HCT116 (cell line): ENCODE measurements around the gene PLXNC1. TPM values are rescaled to one million over a fixed set of nuclear protein-coding genes. Genes with fewer than 3 reads are reported as not detected.

Source experiments
- ATAC-seq: fragments of 200-7000 bp; cut with Tn5 transposase; 2 replicates; pipeline ENCODE4 v1.9.1; 2020; ENCODE audit warnings: mild to moderate bottlenecking, moderate library complexity
- BruUV-seq: library from RNA; stranded (reverse); fragments of 400-500 nt; replicated peaks from 2 replicates; lab custom pipeline; 2021; lab: Mats Ljungman, UMichigan
- CTCF ChIA-PET: fragments of 300-600 bp; sonication (Branson Sonifier 250); formaldehyde crosslinking; loops from one replicate; lab custom pipeline; 2021; ENCODE audit warnings: antibody characterized with exemption; lab: Charles Lee
- POLR2A ChIA-PET: fragments of 300-600, 350-600 bp; sonication (Branson Sonifier 250); formaldehyde crosslinking; loops from one replicate; lab custom pipeline; 2021; ENCODE audit warnings: antibody characterized with exemption; lab: Charles Lee
- RAD21 ChIA-PET, 2 experiments: fragments of 300-600 bp; sonication (Branson Sonifier 250); formaldehyde crosslinking; loops; one replicate each; lab custom pipeline; 2023; ENCODE audit warnings: low total read pairs in 2 of 2; ENCODE audit not compliant: uncharacterized antibody in 2 of 2, unreplicated experiment in 2 of 2, low non-redundant PET in 1 of 2; lab: Charles Lee
- DNase-seq: peaks from one replicate; pipeline ENCODE4 v3.0.0-alpha.2; 2010; ENCODE audit warnings: low read depth, low spot score
- H2AFZ ChIP-seq: fragments of 200-600 bp; shearing (Covaris generic), sonication (generic); 2 replicates; pipeline ENCODE4 v1.6.1; 2017; ENCODE audit warnings: low read depth, mixed run types, mixed read lengths, antibody characterized with exemption, low read length; ENCODE audit not compliant: poor library complexity, severe bottlenecking
- H3K27ac ChIP-seq: 2 replicates; pipeline ENCODE4 v1.5.1; 2012; ENCODE audit warnings: low read depth, low read length
- H3K27me3 ChIP-seq: fragments of 200-600 bp; sonication (generic); 2 replicates; pipeline ENCODE4 v1.6.1; 2016; ENCODE audit warnings: mixed run types, low read length, mixed read lengths; ENCODE audit not compliant: insufficient read depth
- H3K36me3 ChIP-seq, 2 experiments: fragments of 200-500 bp in 1 of 2; fragments of 200-600 bp in 1 of 2; sonication (Bioruptor generic) in 1 of 2; sonication (generic) in 1 of 2; 2 replicates each; pipeline versions ENCODE4 v1.5.1 to v1.6.1; 2014 to 2016; ENCODE audit warnings: low read length in 2 of 2, inconsistent platforms in 1 of 2, mixed read lengths in 1 of 2, mixed run types in 1 of 2; ENCODE audit not compliant: insufficient read depth in 2 of 2, control insufficient read depth in 1 of 2
- H3K4me1 ChIP-seq, 2 experiments: fragments of 200-600 bp in 1 of 2; sonication (generic) in 1 of 2; 2 replicates each; pipeline versions ENCODE4 v1.5.1 to v1.6.1; 2012 to 2017; ENCODE audit warnings: low read length in 2 of 2, inconsistent platforms in 1 of 2, mild to moderate bottlenecking in 1 of 2, mixed read lengths in 1 of 2, mixed run types in 1 of 2, moderate library complexity in 1 of 2; ENCODE audit not compliant: insufficient read depth in 2 of 2, control insufficient read depth in 1 of 2
- H3K4me2 ChIP-seq: fragments of 200-600 bp; sonication (generic); 2 replicates; pipeline ENCODE4 v1.6.1; 2017; ENCODE audit warnings: mixed run types, low read length, mixed read lengths
- H3K4me3 ChIP-seq, 2 experiments: fragments of 200-600 bp in 1 of 2; sonication (generic) in 1 of 2; replicated peaks in 1 of 2; 2 replicates each; pipeline ENCODE4 v1.5.1; 2011 to 2016; ENCODE audit warnings: low read length in 2 of 2, control low read depth in 1 of 2, low read depth in 1 of 2, mild to moderate bottlenecking in 1 of 2, mixed read lengths in 1 of 2, mixed run types in 1 of 2
- H3K79me2 ChIP-seq: fragments of 200-600 bp; sonication (generic); 2 replicates; pipeline ENCODE4 v1.6.1; 2017; ENCODE audit warnings: mild to moderate bottlenecking, mixed run types, low read length, moderate library complexity, mixed read lengths; ENCODE audit not compliant: insufficient read depth
- H3K9ac ChIP-seq: fragments of 200-600 bp; sonication (generic); 2 replicates; pipeline ENCODE4 v1.6.1; 2016; ENCODE audit warnings: low read length, mixed read lengths
- H3K9me2 ChIP-seq: fragments of 200-600 bp; sonication (generic), shearing (Covaris generic); 2 replicates; pipeline ENCODE4 v1.6.1; 2017; ENCODE audit warnings: mixed run types, mild to moderate bottlenecking, moderate library complexity; ENCODE audit not compliant: insufficient read depth
- H3K9me3 ChIP-seq, 2 experiments: fragments of 200-500 bp in 1 of 2; fragments of 200-600 bp in 1 of 2; sonication (Bioruptor generic) in 1 of 2; sonication (generic) in 1 of 2; 2 replicates each; pipeline ENCODE4 v1.6.1; 2014 to 2017; ENCODE audit warnings: low read length in 2 of 2, mixed read lengths in 2 of 2, inconsistent platforms in 1 of 2, low read depth in 1 of 2, mild to moderate bottlenecking in 1 of 2, mixed run types in 1 of 2, moderate library complexity in 1 of 2; ENCODE audit not compliant: control insufficient read depth in 1 of 2, insufficient read depth in 1 of 2
- H4K20me1 ChIP-seq: fragments of 200-600 bp; sonication (generic), shearing (Covaris generic); 2 replicates; pipeline ENCODE4 v1.6.1; 2017; ENCODE audit warnings: mixed run types, mild to moderate bottlenecking, moderate library complexity; ENCODE audit not compliant: insufficient read depth
- CBX3 ChIP-seq: IDR thresholded peaks from 2 replicates; pipeline ENCODE4 v1.6.1; 2012; ENCODE audit warnings: low read depth
- CEBPB ChIP-seq: IDR thresholded peaks from 2 replicates; pipeline ENCODE4 v1.6.1; 2012; ENCODE audit warnings: low read depth
- EGR1 ChIP-seq: IDR thresholded peaks from 2 replicates; pipeline ENCODE4 v1.6.1; 2012; ENCODE audit warnings: low read depth
- ELF1 ChIP-seq: IDR thresholded peaks from 2 replicates; pipeline ENCODE4 v1.6.1; 2012; ENCODE audit warnings: low read depth, borderline replicate concordance
- EZH2phosphoT487 ChIP-seq: fragments of 200-600 bp; IDR thresholded peaks from 2 replicates; pipeline ENCODE4 v1.6.1; 2018; ENCODE audit warnings: antibody characterized with exemption, borderline replicate concordance
- FOSL1 ChIP-seq: IDR thresholded peaks from 2 replicates; pipeline ENCODE4 v1.6.1; 2012; ENCODE audit warnings: low read depth
- JUND ChIP-seq: IDR thresholded peaks from 2 replicates; pipeline ENCODE4 v1.6.1; 2012
- POLR2A ChIP-seq: IDR thresholded peaks from 2 replicates; pipeline ENCODE4 v1.7.0; 2011; ENCODE audit warnings: borderline replicate concordance; ENCODE audit not compliant: insufficient read depth, insufficient read length; ENCODE audit errors: extremely low read depth
- POLR2AphosphoS5 ChIP-seq: IDR thresholded peaks from 2 replicates; pipeline ENCODE4 v1.6.1; 2011; ENCODE audit warnings: mild to moderate bottlenecking, low read depth, low read length, moderate library complexity
- RAD21 ChIP-seq: IDR thresholded peaks from 2 replicates; pipeline ENCODE4 v1.6.1; 2012; ENCODE audit warnings: low read depth, mild to moderate bottlenecking
- SP1 ChIP-seq: IDR thresholded peaks from 2 replicates; pipeline ENCODE4 v1.6.1; 2012; ENCODE audit warnings: low read depth
- TCF7L2 ChIP-seq: IDR thresholded peaks from 2 replicates; pipeline ENCODE4 v1.7.0; 2011; ENCODE audit warnings: borderline replicate concordance, inconsistent platforms; ENCODE audit not compliant: insufficient read depth, insufficient read length; ENCODE audit errors: extremely low read depth
- YY1 ChIP-seq: IDR thresholded peaks from 2 replicates; pipeline ENCODE4 v1.6.1; 2011; ENCODE audit warnings: low read length, low read depth, moderate library complexity, mild to moderate bottlenecking; ENCODE audit not compliant: insufficient replicate concordance; ENCODE audit errors: extremely low read depth
- ZFX ChIP-seq: fragments of 450-650 bp; IDR thresholded peaks from 2 replicates; pipeline ENCODE4 v1.6.1; 2017
- intact Hi-C: fragments of 100-400 bp; cut with micrococcal nuclease; formaldehyde crosslinking; loops from 2 replicates; pipeline ENCODE4 v1.10.0; 2022
- total RNA-seq: library from RNA; stranded (reverse); gene quantifications from one replicate; pipeline ENCODE4 v1.2.1, GENCODE V29; 2021; ENCODE audit not compliant: unreplicated experiment
- TF ChIP-seq, protein P1 (sequence below): IDR thresholded peaks from 2 replicates; pipeline ENCODE4 v1.6.1; 2011; ENCODE audit warnings: mild to moderate bottlenecking, low read length, moderate library complexity; ENCODE audit not compliant: insufficient replicate concordance; ENCODE audit errors: extremely low read depth
- TF ChIP-seq, protein P2 (sequence below): IDR thresholded peaks from 2 replicates; pipeline ENCODE4 v1.6.1; 2012; ENCODE audit warnings: low read depth
- TF ChIP-seq, protein P3 (sequence below): IDR thresholded peaks from 2 replicates; pipeline ENCODE4 v1.6.1; 2012
- TF ChIP-seq, protein P4 (sequence below), 3 experiments: fragments of 200-600 bp in 1 of 3; sonication (generic) in 1 of 3; IDR thresholded peaks in 2 of 3; conservative IDR thresholded peaks in 1 of 3; 2 replicates each; pipeline ENCODE4 v1.5.1; 2012 to 2017; ENCODE audit warnings: low read depth in 2 of 3, low read length in 2 of 3, antibody characterized with exemption in 1 of 3, borderline replicate concordance in 1 of 3, control low read depth in 1 of 3, mild to moderate bottlenecking in 1 of 3, mixed read lengths in 1 of 3, mixed run types in 1 of 3, moderate library complexity in 1 of 3; ENCODE audit not compliant: insufficient read depth in 1 of 3
- TF ChIP-seq, protein P5 (sequence below): IDR thresholded peaks from 2 replicates; pipeline ENCODE4 v1.6.1; 2012

The PLXNC1 gene
- total RNA-seq, 1 experiment from 2014 or later, result 0.25 TPM

DNA sequence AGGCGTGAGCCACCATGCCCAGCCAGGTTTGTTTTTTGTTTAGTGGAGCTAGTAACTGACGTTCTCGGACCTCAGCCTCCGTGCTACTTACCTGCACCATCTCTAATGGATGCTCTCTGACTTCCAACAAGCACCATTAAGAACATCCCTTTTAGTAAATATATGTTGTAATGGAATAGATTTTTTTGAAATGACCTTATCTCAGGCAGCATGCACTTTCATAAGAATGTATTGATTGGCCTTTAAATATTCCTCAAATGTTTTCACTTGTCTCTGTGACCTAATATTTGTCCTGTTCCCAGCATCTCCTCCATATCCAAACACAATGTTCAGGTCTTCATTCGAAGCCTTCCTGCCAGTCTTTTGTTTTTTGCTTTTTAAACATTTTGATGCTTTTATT, 51.7 kb downstream of the PLXNC1 start:
- no peaks in the 10 kb centered on the region for H3K27me3 ChIP-seq
- TF ChIP-seq, protein P1, sequence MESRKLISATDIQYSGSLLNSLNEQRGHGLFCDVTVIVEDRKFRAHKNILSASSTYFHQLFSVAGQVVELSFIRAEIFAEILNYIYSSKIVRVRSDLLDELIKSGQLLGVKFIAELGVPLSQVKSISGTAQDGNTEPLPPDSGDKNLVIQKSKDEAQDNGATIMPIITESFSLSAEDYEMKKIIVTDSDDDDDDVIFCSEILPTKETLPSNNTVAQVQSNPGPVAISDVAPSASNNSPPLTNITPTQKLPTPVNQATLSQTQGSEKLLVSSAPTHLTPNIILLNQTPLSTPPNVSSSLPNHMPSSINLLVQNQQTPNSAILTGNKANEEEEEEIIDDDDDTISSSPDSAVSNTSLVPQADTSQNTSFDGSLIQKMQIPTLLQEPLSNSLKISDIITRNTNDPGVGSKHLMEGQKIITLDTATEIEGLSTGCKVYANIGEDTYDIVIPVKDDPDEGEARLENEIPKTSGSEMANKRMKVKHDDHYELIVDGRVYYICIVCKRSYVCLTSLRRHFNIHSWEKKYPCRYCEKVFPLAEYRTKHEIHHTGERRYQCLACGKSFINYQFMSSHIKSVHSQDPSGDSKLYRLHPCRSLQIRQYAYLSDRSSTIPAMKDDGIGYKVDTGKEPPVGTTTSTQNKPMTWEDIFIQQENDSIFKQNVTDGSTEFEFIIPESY, result no peak
- TF ChIP-seq POLR2AphosphoS5 (no peak), TCF7L2 (no peak), FOSL1 (no peak), CEBPB (no peak), YY1 (no peak), CBX3 (no peak), JUND (no peak), RAD21 (no peak), EZH2phosphoT487 (no peak), ZFX (no peak), SP1 (no peak), POLR2A (no peak), EGR1 (no peak), ELF1 (no peak)
- TF ChIP-seq, protein P2, sequence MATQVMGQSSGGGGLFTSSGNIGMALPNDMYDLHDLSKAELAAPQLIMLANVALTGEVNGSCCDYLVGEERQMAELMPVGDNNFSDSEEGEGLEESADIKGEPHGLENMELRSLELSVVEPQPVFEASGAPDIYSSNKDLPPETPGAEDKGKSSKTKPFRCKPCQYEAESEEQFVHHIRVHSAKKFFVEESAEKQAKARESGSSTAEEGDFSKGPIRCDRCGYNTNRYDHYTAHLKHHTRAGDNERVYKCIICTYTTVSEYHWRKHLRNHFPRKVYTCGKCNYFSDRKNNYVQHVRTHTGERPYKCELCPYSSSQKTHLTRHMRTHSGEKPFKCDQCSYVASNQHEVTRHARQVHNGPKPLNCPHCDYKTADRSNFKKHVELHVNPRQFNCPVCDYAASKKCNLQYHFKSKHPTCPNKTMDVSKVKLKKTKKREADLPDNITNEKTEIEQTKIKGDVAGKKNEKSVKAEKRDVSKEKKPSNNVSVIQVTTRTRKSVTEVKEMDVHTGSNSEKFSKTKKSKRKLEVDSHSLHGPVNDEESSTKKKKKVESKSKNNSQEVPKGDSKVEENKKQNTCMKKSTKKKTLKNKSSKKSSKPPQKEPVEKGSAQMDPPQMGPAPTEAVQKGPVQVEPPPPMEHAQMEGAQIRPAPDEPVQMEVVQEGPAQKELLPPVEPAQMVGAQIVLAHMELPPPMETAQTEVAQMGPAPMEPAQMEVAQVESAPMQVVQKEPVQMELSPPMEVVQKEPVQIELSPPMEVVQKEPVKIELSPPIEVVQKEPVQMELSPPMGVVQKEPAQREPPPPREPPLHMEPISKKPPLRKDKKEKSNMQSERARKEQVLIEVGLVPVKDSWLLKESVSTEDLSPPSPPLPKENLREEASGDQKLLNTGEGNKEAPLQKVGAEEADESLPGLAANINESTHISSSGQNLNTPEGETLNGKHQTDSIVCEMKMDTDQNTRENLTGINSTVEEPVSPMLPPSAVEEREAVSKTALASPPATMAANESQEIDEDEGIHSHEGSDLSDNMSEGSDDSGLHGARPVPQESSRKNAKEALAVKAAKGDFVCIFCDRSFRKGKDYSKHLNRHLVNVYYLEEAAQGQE, result no peak
- TF ChIP-seq, protein P3, sequence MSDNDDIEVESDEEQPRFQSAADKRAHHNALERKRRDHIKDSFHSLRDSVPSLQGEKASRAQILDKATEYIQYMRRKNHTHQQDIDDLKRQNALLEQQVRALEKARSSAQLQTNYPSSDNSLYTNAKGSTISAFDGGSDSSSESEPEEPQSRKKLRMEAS, result no peak
- TF ChIP-seq, protein P4, sequence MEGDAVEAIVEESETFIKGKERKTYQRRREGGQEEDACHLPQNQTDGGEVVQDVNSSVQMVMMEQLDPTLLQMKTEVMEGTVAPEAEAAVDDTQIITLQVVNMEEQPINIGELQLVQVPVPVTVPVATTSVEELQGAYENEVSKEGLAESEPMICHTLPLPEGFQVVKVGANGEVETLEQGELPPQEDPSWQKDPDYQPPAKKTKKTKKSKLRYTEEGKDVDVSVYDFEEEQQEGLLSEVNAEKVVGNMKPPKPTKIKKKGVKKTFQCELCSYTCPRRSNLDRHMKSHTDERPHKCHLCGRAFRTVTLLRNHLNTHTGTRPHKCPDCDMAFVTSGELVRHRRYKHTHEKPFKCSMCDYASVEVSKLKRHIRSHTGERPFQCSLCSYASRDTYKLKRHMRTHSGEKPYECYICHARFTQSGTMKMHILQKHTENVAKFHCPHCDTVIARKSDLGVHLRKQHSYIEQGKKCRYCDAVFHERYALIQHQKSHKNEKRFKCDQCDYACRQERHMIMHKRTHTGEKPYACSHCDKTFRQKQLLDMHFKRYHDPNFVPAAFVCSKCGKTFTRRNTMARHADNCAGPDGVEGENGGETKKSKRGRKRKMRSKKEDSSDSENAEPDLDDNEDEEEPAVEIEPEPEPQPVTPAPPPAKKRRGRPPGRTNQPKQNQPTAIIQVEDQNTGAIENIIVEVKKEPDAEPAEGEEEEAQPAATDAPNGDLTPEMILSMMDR (IDR thresholded peaks at IDR 0.05 in 2 of 3, conservative IDR thresholded peaks at IDR 0.05 in 1 of 3; ENCODE audit: borderline replicate concordance in 1 of 3, insufficient read depth in 1 of 3, low read depth in 2 of 3, low read length in 2 of 3), result no peak
- TF ChIP-seq, protein P5, sequence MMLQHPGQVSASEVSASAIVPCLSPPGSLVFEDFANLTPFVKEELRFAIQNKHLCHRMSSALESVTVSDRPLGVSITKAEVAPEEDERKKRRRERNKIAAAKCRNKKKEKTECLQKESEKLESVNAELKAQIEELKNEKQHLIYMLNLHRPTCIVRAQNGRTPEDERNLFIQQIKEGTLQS, result no peak
- no peaks in the 10 kb centered on the region for H3K36me3 ChIP-seq
- POLR2A ChIA-PET, result no interaction called here
- BruUV-seq, result no TSS peak
- RAD21 ChIA-PET, result no interaction called here
- H2AFZ ChIP-seq, result no peak overlapping the region
- ATAC-seq, result no peak
- no peaks in the 10 kb centered on the region for H4K20me1 ChIP-seq
- intact Hi-C loops, result no loop called here
- no peaks in the 10 kb centered on the region for H3K79me2 ChIP-seq
- no peak overlapping the region for H3K27ac ChIP-seq
- H3K4me1 ChIP-seq, result no peaks in the 10 kb centered on the region
- no peak overlapping the region for H3K9ac ChIP-seq
- no peaks in the 10 kb centered on the region for H3K9me3 ChIP-seq
- H3K9me2 ChIP-seq, result no peaks in the 10 kb centered on the region
- H3K4me2 ChIP-seq, result no peak overlapping the region
- H3K4me3 ChIP-seq, result no peak overlapping the region
- no peak for DNase-seq
- CTCF ChIA-PET, result no interaction called here
